H1 (cell line): ENCODE results near the gene PTPN7. TPM values are rescaled to one million over a fixed set of nuclear protein-coding genes. Genes with fewer than 3 reads are reported as not detected.
A peak's percentile ranks its signal among the peaks of the same experiment; 100 is the strongest.

Source experiments
- CTCF ChIA-PET: fragments of 300-600 bp; sonication (Branson Sonifier 250); formaldehyde crosslinking; loops from one replicate; lab custom pipeline; 2021; ENCODE audit not compliant: partially characterized antibody; lab: Charles Lee
- POLR2A ChIA-PET: fragments of 300-600 bp; sonication (Branson Sonifier 250); formaldehyde crosslinking; loops from one replicate; lab custom pipeline; 2021; ENCODE audit warnings: inconsistent platforms; ENCODE audit not compliant: partially characterized antibody; lab: Charles Lee
- DNase-seq, 2 experiments: peaks; one replicate each; pipeline versions ENCODE4 v3.0.0 to v3.0.0-alpha.2; 2010 to 2022; ENCODE audit warnings: low spot score in 2 of 2, low read depth in 1 of 2, mixed read lengths in 1 of 2
- FAIRE-seq: peaks from 2 replicates; lab custom pipeline; 2011; peaks lifted over from hg19 to GRCh38; lab: Jason Lieb, UNC
- H2AFZ ChIP-seq: 2 replicates; pipeline ENCODE4 v1.8.1; 2012; ENCODE audit warnings: low read length, inconsistent platforms
- H2AK5ac ChIP-seq: 2 replicates; pipeline ENCODE4 v1.6.1; 2013; ENCODE audit warnings: low read depth, low read length
- H2BK120ac ChIP-seq: replicated peaks from 2 replicates; pipeline ENCODE3; 2013; ENCODE audit warnings: low read depth, low read length, inconsistent platforms
- H2BK12ac ChIP-seq: 2 replicates; pipeline ENCODE4 v1.6.1; 2013; ENCODE audit warnings: low read depth, low read length
- H2BK15ac ChIP-seq: 2 replicates; pipeline ENCODE4 v1.6.1; 2013; ENCODE audit warnings: low read length
- H2BK20ac ChIP-seq: 2 replicates; pipeline ENCODE4 v1.6.1; 2013; ENCODE audit warnings: low read length
- H2BK5ac ChIP-seq: 2 replicates; pipeline ENCODE4 v1.6.1; 2013; ENCODE audit warnings: low read depth, low read length
- H3K14ac ChIP-seq: 2 replicates; pipeline ENCODE4 v1.6.1; 2013; ENCODE audit warnings: inconsistent platforms; ENCODE audit not compliant: insufficient read length
- H3K18ac ChIP-seq: 2 replicates; pipeline ENCODE4 v1.6.1; 2013; ENCODE audit warnings: low read length; ENCODE audit errors: extremely low read depth
- H3K23ac ChIP-seq: 2 replicates; pipeline ENCODE4 v1.6.1; 2013; ENCODE audit warnings: inconsistent platforms; ENCODE audit not compliant: insufficient read length
- H3K23me2 ChIP-seq: 2 replicates; pipeline ENCODE4 v1.6.1; 2013; ENCODE audit warnings: low read depth, low read length
- H3K27ac ChIP-seq: 2 replicates; pipeline ENCODE4 v1.6.1; 2011; ENCODE audit warnings: low read depth, low read length, inconsistent platforms
- H3K27me3 ChIP-seq, 4 experiments: replicated peaks in 1 of 4; 1 replicate in 1 of 4; 2 replicates in 3 of 4; pipeline versions ENCODE4 v1.6.1 to v1.8.1; 2011 to 2013; ENCODE audit warnings: low read length in 3 of 4, mild to moderate bottlenecking in 3 of 4, inconsistent platforms in 2 of 4, mixed read lengths in 2 of 4, moderate library complexity in 1 of 4; ENCODE audit not compliant: control insufficient read depth in 3 of 4, insufficient read depth in 3 of 4; ENCODE audit errors: extremely low read depth in 1 of 4
- H3K36me3 ChIP-seq, 4 experiments: 2 replicates each; pipeline versions ENCODE4 v1.6.1 to v1.8.1; 2011 to 2013; ENCODE audit warnings: mild to moderate bottlenecking in 4 of 4, low read length in 3 of 4, moderate library complexity in 2 of 4, control low read depth in 1 of 4, inconsistent platforms in 1 of 4; ENCODE audit not compliant: insufficient read depth in 4 of 4, control insufficient read depth in 2 of 4
- H3K4ac ChIP-seq: replicated peaks from 2 replicates; pipeline ENCODE3; 2013; ENCODE audit warnings: low read length, low read depth, mixed read lengths, inconsistent platforms; ENCODE audit not compliant: insufficient read length
- H3K4me1 ChIP-seq, 4 experiments: replicated peaks in 1 of 4; 1 replicate in 1 of 4; 2 replicates in 3 of 4; pipeline versions ENCODE4 v1.6.1 to v1.8.1; 2011 to 2013; ENCODE audit warnings: low read length in 3 of 4, inconsistent platforms in 2 of 4, mixed read lengths in 1 of 4; ENCODE audit not compliant: insufficient read depth in 4 of 4, control insufficient read depth in 3 of 4
- H3K4me2 ChIP-seq, 2 experiments: 2 replicates each; pipeline versions ENCODE4 v1.6.1 to v1.8.1; 2011 to 2013; ENCODE audit warnings: low read depth in 2 of 2, low read length in 2 of 2, control low read depth in 1 of 2, inconsistent platforms in 1 of 2, mild to moderate bottlenecking in 1 of 2; ENCODE audit not compliant: insufficient read depth in 1 of 2
- H3K4me3 ChIP-seq, 4 experiments: fragments of 200-600, 300-600 bp in 1 of 4; sonication (generic), shearing (Covaris generic), sonication (Bioruptor Twin) in 1 of 4; 2 replicates each; pipeline versions ENCODE4 v1.5.1 to v1.8.1; 2011 to 2016; ENCODE audit warnings: low read length in 4 of 4, low read depth in 3 of 4, control low read depth in 2 of 4, inconsistent platforms in 2 of 4, mild to moderate bottlenecking in 2 of 4, mixed read lengths in 1 of 4, moderate library complexity in 1 of 4; ENCODE audit not compliant: insufficient read depth in 2 of 4; ENCODE audit errors: extremely low read depth in 1 of 4
- H3K56ac ChIP-seq: replicated peaks from 2 replicates; pipeline ENCODE3; 2013; ENCODE audit warnings: low read depth, mild to moderate bottlenecking, mixed read lengths, low read length, inconsistent platforms; ENCODE audit not compliant: insufficient read length
- H3K79me1 ChIP-seq: 2 replicates; pipeline ENCODE4 v1.6.1; 2013; ENCODE audit warnings: low read depth, low read length, control low read depth
- H3K79me2 ChIP-seq, 2 experiments: 2 replicates each; pipeline versions ENCODE4 v1.6.1 to v1.8.1; 2012 to 2013; ENCODE audit warnings: low read length in 2 of 2, mild to moderate bottlenecking in 2 of 2, inconsistent platforms in 1 of 2; ENCODE audit not compliant: insufficient read depth in 2 of 2, control insufficient read depth in 1 of 2
- H3K9ac ChIP-seq, 4 experiments: replicated peaks in 1 of 4; 1 replicate in 1 of 4; 2 replicates in 3 of 4; pipeline versions ENCODE4 v1.6.1 to v1.8.1; 2011 to 2013; ENCODE audit warnings: low read depth in 3 of 4, low read length in 3 of 4, control low read depth in 2 of 4, mild to moderate bottlenecking in 2 of 4, moderate library complexity in 2 of 4, inconsistent platforms in 1 of 4; ENCODE audit errors: extremely low read depth in 1 of 4
- H3K9me3 ChIP-seq, 2 experiments: 2 replicates each; pipeline versions ENCODE4 v1.6.1 to v1.8.1; 2012 to 2013; ENCODE audit warnings: mild to moderate bottlenecking in 2 of 2, moderate library complexity in 2 of 2, control low read depth in 1 of 2, inconsistent platforms in 1 of 2, low read depth in 1 of 2, low read length in 1 of 2, mixed read lengths in 1 of 2; ENCODE audit not compliant: insufficient read depth in 2 of 2
- H4K20me1 ChIP-seq, 2 experiments: replicated peaks in 1 of 2; 2 replicates each; pipeline versions ENCODE3 to v1.8.1; 2011 to 2013; ENCODE audit warnings: inconsistent platforms in 2 of 2, low read length in 2 of 2, mild to moderate bottlenecking in 1 of 2; ENCODE audit not compliant: insufficient read depth in 2 of 2, control insufficient read depth in 1 of 2
- H4K5ac ChIP-seq: 2 replicates; pipeline ENCODE4 v1.6.1; 2013; ENCODE audit warnings: low read length, low read depth, mixed read lengths, inconsistent platforms; ENCODE audit not compliant: insufficient read length
- H4K8ac ChIP-seq: 2 replicates; pipeline ENCODE4 v1.8.0; 2013; ENCODE audit warnings: mild to moderate bottlenecking, moderate library complexity, low read length, inconsistent platforms; ENCODE audit not compliant: insufficient read depth; ENCODE audit errors: extremely low read depth
- H4K91ac ChIP-seq: replicated peaks from 2 replicates; pipeline ENCODE3; 2013; ENCODE audit warnings: low read length, mixed read lengths, inconsistent platforms; ENCODE audit not compliant: insufficient read length
- ATF3 ChIP-seq: IDR thresholded peaks from 2 replicates; pipeline ENCODE4 v1.6.1; 2011; ENCODE audit warnings: low read depth, mild to moderate bottlenecking, low read length; ENCODE audit not compliant: insufficient read depth
- BCL11A ChIP-seq, 2 experiments: IDR thresholded peaks; one replicate each; pipeline ENCODE4 v1.6.1; 2011; ENCODE audit warnings: low read depth in 2 of 2, low read length in 2 of 2, mild to moderate bottlenecking in 2 of 2
- CREB1 ChIP-seq: IDR thresholded peaks from 2 replicates; pipeline ENCODE4 v1.6.1; 2012; ENCODE audit warnings: inconsistent platforms
- GABPA ChIP-seq: IDR thresholded peaks from 2 replicates; pipeline ENCODE4 v1.6.1; 2011; ENCODE audit warnings: mild to moderate bottlenecking, low read length, moderate library complexity, borderline replicate concordance; ENCODE audit not compliant: insufficient read depth
- HDAC2 ChIP-seq, 2 experiments: fragments of 300-600 bp in 1 of 2; sonication (generic) in 1 of 2; IDR thresholded peaks; 2 replicates each; pipeline ENCODE4 v1.6.1; 2011 to 2012; ENCODE audit warnings: low read depth in 2 of 2, low read length in 2 of 2, mild to moderate bottlenecking in 2 of 2, moderate library complexity in 2 of 2, borderline replicate concordance in 1 of 2, inconsistent platforms in 1 of 2
- JUN ChIP-seq: IDR thresholded peaks from 2 replicates; pipeline ENCODE4 v1.6.1; 2011; ENCODE audit warnings: low read depth, mild to moderate bottlenecking, improper control_type of control experiment, low read length
- MAFK ChIP-seq: IDR thresholded peaks from 2 replicates; pipeline ENCODE4 v1.6.1; 2012; ENCODE audit warnings: low read depth, mild to moderate bottlenecking, improper control_type of control experiment, low read length
- PHF8 ChIP-seq: fragments of 200-600 bp; sonication (generic); conservative IDR thresholded peaks from 2 replicates; pipeline ENCODE4 v1.7.1; 2012; ENCODE audit warnings: low read depth, mild to moderate bottlenecking, inconsistent platforms, low read length, moderate library complexity
- POLR2AphosphoS5 ChIP-seq: IDR thresholded peaks from 2 replicates; pipeline ENCODE4 v1.6.1; 2011; ENCODE audit warnings: low read depth, low read length
- TAF7 ChIP-seq: optimal IDR thresholded peaks from 2 replicates; pipeline ENCODE3; 2011; ENCODE audit warnings: low read depth, mild to moderate bottlenecking, inconsistent platforms, low read length, moderate library complexity, borderline replicate concordance
- TBP ChIP-seq: IDR thresholded peaks from 2 replicates; pipeline ENCODE4 v1.6.1; 2011; ENCODE audit warnings: low read depth, low read length, improper control_type of control experiment
- YY1 ChIP-seq: IDR thresholded peaks from 2 replicates; pipeline ENCODE4 v1.6.1; 2011; ENCODE audit warnings: low read depth, mild to moderate bottlenecking, low read length
- WGBS, 2 experiments: shearing (Covaris generic) in 1 of 2; methylation state at CpG; one replicate each; pipeline versions ENCODE4 v1.1.6 to v1.1.7; 2013 to 2015; ENCODE audit warnings: low lambda C conversion rate in 2 of 2, mixed read lengths in 2 of 2, inconsistent platforms in 1 of 2, low coverage in 1 of 2, missing lambda C conversion rate in 1 of 2; ENCODE audit not compliant: insufficient replicate concordance in 2 of 2, insufficient coverage in 1 of 2, insufficient read length in 1 of 2; ENCODE audit errors: extremely low coverage in 1 of 2, missing lambda C conversion rate in 1 of 2; 5-methylcytosine and 5-hydroxymethylcytosine counted together
- polyA plus RNA-seq, 7 experiments: library from polyadenylated mRNA; depleted of rRNA in 3 of 7; stranded (reverse) in 5 of 7; unstranded in 2 of 7; fragments of >200 nt in 5 of 7; fragments of 200-250 nt in 2 of 7; gene quantifications; 1 replicate in 5 of 7; 2 replicates in 1 of 7; 4 replicates in 1 of 7; pipeline versions ENCODE4 v1.2.1 to v1.2.3, GENCODE V29; 2011 to 2013; ENCODE audit warnings: missing spikeins in 2 of 7, mixed read lengths in 2 of 7
- total RNA-seq: library from RNA; stranded (reverse); fragmentation: NEBNext Ultra II Directional; extraction: Animal tissue kit (Norgen Biotek cat#: 25700); gene quantifications from 2 replicates; pipeline ENCODE4 v1.2.1, GENCODE V29; 2021

PTPN7 gene
- total and polyA plus RNA-seq, 2 of the 8 experiments (the other 6 are each of a cell fraction or from before 2014, with no cell fraction given), result 0.20 TPM; not detected in 1

DNA sequence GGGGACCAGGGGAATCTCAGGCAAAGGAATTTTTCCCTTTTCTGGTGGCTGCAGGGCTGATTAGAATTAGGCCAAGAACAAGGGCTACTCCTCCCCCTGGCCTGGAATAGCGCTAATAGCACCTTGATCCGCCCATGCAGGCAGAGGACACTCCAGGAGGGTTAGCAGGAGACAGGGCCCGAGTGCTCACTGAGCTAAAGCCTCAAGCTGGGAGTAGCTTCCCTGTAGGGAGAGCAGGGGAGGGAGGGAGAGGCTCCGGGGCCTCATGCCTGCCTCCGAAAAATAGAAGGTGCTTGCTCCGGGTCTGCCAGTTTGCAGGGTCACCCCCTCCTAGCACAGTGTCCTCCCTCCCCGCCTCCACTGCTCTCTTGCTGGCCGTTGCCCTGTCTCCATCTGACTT lies 3.8 kb downstream of the PTPN7 start:
- FAIRE-seq (no peak), DNase-seq (no peak)
- TF ChIP-seq YY1 (no peak), MAFK (no peak), TBP (no peak), HDAC2 (IDR thresholded peaks at IDR 0.05; ENCODE audit: borderline replicate concordance in 1 of 2, low read depth in 2 of 2, low read length in 2 of 2) (no peak), BCL11A (IDR thresholded peaks at IDR 0.05; ENCODE audit: low read depth in 2 of 2, low read length in 2 of 2) (no peak), TAF7 (no peak), CREB1 (no peak), PHF8 (no peak), POLR2AphosphoS5 (no peak), GABPA (no peak), JUN (no peak), ATF3 (no peak)
- Histone ChIP-seq H2BK5ac (no peak overlapping the region), H3K56ac (no peak overlapping the region), H2BK15ac (no peak overlapping the region), H3K18ac (no peak overlapping the region; the same call in 1 of the 2 replicates), H3K4me3 (no peak overlapping the region), H3K14ac (no peak overlapping the region), H2BK120ac (no peak overlapping the region), H2AFZ (no peak overlapping the region), H2BK20ac (no peak overlapping the region), H3K79me1 (no peaks in the 10 kb centered on the region), H4K20me1 (no peaks in the 10 kb centered on the region), H3K27ac (no peak overlapping the region), H3K9me3 (no peaks in the 10 kb centered on the region; a peak in 1 of 4 replicates), H2AK5ac (no peak overlapping the region), H2BK12ac (no peak overlapping the region), H3K23ac (no peak overlapping the region), H4K8ac (no peak overlapping the region), H3K9ac (no peak overlapping the region), H4K91ac (peak overlapping the region; percentile 32), H3K36me3 (no peaks in the 10 kb centered on the region), H3K4ac (no peak overlapping the region), H3K4me2 (no peak overlapping the region), H3K27me3 (no peaks in the 10 kb centered on the region), H4K5ac (no peak overlapping the region), H3K79me2 (no peaks in the 10 kb centered on the region), H3K23me2 (no peaks in the 10 kb centered on the region), H3K4me1 (peaks cover 0 to 15% (median 5%) of the 10 kb centered on the region in 4 experiments; a peak in 3 of 7 replicates)
- WGBS, 2 experiments, result 77% methylated on average over 8 of the region's 8 CpGs; no CpG with 5 or more reads in 1 of the 2 experiments
- ChIA-PET POLR2A (interaction anchor here (1.5 kb wide), 2 partner anchors 145 to 146 kb away, joined by 3 to 4 read pairs; partner anchors contain the start of gene ELF3), CTCF (interaction anchor here (1.0 to 5.2 kb wide), 11 partner anchors 10 to 219 kb away, joined by 3 to 77 read pairs (median 16); partner anchors contain the start of genes ARL8A and LGR6)
